NOMO-1 (cell line): ENCODE results near the gene TMEM132D.

Experiments
- DNase-seq, 2 experiments: peaks; one replicate each; lab custom pipeline; 2025; ENCODE audit not compliant: unreplicated experiment in 2 of 2; lab: John Stamatoyannopoulos, UW

TMEM132D gene

GRCh38 chr12:129296671-129297070, 607.2 kb downstream of the TMEM132D start:
- DNase-seq, result no peak

- no peak for DNase-seq
Observed at GRCh38 chr12:129294868-129295267, 609.0 kb downstream of the TMEM132D start.

DNA sequence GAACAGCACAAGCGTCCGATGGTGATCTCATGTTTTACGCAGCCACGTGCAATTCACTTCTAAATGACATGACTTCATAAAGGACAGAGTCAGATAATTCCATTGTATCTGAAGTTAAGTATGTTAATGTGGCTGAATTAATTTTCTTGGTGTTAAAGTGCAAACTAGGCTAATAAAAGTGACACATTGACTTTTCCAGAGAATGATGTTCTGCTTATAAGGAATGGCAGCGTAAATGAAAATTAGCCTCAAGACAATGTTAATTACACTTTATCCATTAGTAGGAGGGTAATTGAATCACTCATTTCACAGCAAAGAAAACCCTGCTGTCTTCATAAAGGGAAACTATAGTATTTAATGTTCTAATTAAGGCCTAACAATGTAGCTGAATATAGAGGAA, 624.1 kb downstream of the TMEM132D start:
- DNase-seq, result no peak

- no peak for DNase-seq
Observed at GRCh38 chr12:129276361-129277060, 627.3 kb downstream of the TMEM132D start.

DNA sequence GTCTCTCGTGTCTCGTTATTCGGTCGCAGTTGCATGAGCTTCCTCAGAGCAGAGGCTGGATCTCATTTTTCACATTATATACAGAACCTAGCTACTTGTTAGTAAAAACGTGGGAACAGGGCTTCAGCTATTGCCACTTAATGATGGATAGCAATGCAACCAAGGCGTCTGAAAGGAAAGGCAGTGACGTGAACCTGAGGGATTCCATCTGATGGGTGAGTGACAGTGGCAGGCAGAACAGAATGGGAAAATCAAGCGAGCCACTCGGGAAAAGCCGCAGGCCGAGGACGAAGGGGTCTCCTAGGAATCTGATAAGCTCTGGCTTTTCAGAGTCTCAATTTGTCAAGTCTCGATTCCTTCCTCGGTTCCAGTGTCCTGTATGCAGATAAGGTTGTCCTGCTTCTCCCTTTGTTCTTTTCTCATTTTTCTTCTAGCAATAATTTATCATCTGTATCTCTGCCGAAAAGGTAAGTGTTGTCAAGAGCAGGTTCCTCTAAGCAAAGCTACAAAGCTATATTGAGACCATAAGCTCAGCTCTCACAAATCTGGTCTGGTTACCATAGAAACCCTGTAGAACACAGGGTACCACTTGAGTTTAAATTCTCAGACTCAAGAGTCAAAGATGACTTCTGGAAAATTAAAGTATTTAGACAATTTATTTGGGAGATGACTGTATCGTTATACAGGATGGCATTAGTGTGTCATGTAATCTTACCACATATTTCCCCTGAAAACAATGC, 633.9 kb downstream of the TMEM132D start:
- no peak for DNase-seq

GRCh38 chr12:129258781-129259318, 645.0 kb downstream of the TMEM132D start:
- no peak for DNase-seq

DNA sequence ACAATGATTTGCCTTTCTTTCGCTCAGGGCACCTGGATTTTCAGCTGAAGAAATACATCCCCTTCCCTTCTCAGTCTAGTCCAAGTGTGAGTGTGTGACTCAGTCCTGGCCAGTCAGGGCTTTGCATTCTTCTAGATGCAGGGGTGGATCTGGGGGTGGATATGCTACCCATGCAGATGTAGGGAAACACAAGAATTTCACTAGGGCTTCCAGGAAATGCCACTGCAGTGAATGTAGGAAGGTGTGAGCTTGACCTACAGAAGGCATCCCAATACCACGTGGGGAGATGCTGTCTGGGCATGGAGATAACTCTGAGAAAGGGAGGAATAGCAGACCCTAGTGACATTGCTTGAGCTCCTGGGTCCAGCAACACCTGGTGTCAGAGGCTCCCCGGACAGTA, 646.3 kb downstream of the TMEM132D start:
- DNase-seq, result no peak

DNA sequence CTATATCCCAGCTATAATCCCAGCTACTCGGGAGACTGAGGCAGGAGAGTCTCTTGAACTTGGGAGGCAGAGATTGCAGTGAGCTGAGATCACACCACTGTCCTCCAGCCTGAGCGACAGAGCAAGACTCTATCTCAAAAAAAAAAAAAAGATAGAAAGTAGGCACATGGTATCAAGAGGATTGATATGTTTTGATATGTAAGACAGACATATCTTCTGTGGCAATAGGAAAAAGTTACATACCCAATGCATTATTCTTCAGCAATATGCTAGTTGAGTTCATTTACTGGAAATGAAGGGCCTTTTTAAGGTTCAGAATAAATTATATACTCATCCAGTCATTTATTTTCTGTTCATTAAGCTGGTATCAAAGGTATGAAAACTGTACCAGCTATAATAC, 657.2 kb downstream of the TMEM132D start:
- no peak for DNase-seq

DNA sequence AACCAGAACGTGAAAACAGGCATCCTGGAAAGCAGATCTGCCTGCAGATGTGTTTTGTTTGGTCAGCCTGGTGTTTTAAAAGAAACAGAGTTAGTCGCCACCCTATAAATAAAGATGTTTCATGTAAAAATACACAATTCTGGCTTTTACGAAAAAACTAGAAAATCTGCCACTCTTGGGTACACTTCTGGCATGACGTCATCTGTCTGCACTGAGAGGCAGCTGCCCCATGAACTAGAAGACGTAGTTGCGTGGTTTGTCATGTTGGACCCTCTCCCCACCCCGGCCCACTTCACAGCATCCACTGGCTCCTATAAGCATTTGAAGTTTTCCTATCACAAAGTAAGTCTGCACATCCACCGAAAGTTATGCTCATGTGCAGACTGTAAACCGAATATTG, 658.1 kb downstream of the TMEM132D start:
- DNase-seq, result no peak

DNA sequence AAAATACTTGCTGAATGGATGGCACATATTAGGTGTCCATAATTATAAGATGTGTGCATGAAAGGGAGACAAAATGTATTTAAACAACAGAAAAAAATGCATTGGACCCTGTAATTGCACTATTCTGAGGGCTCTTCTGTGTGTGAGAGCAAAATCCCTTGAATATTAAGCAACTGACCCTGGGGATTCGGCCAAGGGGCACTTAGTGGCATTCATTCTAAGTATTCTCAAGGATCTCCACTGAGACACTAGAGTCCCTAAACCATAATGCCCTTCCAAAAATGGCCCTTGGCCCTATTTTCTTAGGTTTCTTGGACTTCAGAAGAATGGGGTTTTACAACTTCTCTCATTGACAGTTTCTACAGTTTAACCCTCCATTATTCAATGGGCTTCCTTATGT, 662.0 kb downstream of the TMEM132D start:
- no peak for DNase-seq

DNA sequence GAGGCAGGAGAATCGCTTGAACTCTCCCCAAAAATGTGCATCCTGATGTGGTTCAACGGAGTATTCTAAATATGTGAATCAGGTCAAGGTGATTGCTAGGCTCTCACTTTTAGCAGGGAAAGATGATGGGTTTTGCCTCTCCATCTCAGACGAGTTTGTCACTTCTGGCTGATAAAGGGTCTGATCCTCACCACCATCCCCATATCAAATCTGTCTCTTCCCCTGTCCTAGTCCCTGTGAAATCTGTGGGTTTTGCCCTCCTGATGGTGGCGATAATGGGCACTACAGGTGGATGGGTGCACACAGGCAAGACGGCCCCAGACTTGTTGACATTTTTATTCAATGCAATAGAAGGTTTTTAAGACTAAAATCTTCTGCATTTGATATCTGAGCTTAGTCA, 665.9 kb downstream of the TMEM132D start:
- no peak for DNase-seq

- no peak for DNase-seq
Observed at GRCh38 chr12:129234209-129234608, 669.6 kb downstream of the TMEM132D start.

GRCh38 chr12:129231491-129231890, 672.3 kb downstream of the TMEM132D start:
- no peak for DNase-seq

- no peak for DNase-seq
Observed at GRCh38 chr12:129230995-129231394, 672.8 kb downstream of the TMEM132D start.

DNA sequence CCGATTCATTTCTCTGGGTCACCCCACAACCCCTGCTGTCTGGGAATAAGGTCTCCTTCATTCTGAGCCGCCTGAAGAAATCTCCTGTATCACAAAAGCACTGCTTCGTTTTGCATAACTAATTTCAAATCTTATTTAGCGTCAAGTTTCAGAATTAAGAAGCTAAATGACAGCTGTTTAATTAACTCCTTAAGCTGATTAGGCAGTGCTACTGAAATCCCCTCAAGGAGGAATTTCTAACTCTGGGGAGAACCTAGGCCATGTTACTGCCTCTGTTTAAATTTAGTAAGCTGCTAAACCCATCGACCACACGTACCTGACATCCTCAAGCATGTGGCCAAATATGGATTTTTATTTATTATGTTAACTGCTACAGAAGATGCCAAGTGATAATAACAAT, 677.0 kb downstream of the TMEM132D start:
- no peak for DNase-seq

DNA sequence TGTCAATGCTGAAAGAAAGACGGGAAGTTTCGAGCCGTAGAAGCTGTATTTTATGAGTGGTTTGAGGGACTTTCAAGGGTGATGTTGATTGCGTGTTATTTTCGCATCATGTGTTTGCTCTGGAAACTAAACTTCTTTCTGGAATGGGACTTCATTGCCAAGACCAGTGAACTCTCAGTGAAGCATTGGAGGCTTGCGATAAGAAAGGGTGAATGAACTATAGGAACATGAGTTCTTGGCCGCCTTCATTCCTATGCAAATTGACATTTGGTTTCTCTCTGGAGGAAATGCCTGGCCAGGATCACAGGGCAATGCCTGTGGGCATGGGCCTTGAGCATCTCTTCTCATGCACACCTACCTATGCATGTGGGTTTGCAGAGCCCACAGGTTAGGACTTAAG, 677.8 kb downstream of the TMEM132D start:
- no peak for DNase-seq

GRCh38 chr12:129215556-129215955, 688.3 kb downstream of the TMEM132D start:
- DNase-seq, result no peak

- no peak for DNase-seq
Observed at GRCh38 chr12:129213551-129213950, 690.3 kb downstream of the TMEM132D start.

DNA sequence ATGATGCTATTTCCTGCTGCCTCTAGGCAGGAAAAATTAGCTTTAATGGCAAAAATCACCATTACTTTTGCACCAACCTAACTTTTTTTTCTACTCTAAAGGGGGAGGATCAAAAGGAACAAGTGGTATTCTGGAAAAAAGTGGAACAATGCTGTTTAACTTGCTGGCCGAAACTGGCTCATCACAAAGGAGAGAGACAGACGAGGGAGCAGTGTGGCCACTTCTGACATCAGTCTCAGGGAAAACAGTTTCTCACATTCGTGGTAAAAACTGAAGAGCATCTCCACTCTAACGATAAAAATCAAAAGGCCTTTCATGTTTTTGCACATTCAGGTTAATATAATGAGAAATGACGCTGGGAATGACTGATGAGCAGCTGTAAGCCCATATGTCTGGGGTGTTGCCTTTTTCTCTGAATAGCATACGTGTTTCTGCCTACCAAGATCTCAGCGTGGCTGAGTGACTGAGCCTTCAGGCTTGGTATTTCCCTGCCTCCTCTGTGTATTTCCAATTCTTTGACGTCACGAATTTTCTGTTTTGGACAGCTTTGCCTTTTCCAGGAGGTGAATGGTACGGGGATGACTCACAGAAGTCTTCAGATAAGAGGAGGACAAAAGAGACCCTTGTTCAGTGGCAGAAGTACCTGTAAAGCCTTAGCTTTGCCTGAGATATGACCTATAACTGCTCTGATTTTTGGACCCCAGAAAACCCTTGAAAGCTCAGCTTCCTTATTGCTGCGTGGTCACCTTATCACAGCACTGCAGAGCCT, 691.8 kb downstream of the TMEM132D start:
- DNase-seq, result no peak

DNA sequence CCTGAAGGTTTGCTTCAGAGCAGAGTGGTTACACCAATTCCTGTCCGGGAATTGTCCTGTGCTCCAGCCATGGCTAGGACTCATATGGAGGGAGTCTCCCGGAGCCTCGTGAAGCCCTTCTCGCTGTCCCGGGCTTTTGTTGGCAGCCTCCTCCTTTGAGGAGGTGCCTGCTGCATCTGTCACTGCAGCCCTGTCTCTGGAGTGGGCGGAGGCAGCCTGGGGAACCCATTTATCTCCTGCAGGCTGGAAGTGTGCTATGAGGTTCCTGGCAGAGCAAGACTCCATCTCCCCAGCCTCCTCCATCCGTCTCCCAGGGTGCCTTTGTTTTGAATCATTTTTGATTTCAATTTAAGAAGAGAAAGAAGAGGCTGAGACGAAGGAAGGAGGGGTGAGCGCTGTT, 695.3 kb downstream of the TMEM132D start:
- no peak for DNase-seq

DNA sequence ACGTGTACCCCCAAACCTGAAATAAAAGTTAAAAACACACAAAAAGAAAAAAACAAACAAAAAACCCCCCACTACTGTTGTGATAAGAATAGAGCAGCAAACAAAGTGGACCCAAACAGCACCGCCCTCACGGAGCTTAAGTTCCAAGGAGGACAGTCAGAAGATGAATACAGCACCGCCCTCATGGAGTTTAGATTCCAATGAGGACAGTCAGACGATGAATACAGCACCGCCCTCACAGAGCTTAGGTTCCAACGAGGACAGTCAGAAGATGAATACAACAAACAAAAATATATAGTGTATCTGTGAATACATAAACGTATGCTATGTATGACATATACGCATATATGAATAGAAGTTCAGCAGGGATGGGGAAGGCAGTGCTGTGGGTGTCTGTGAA, 696.7 kb downstream of the TMEM132D start:
- DNase-seq, result no peak
